ENCODE results near the gene TAS1R1. TPM values are rescaled to one million over a fixed set of nuclear protein-coding genes. Genes with fewer than 3 reads are reported as not detected.
A peak's percentile ranks its signal among the peaks of the same experiment; 100 is the strongest.

TAS1R1 gene
- total RNA-seq, 1 donor from 2014 or later, result not detected

DNA sequence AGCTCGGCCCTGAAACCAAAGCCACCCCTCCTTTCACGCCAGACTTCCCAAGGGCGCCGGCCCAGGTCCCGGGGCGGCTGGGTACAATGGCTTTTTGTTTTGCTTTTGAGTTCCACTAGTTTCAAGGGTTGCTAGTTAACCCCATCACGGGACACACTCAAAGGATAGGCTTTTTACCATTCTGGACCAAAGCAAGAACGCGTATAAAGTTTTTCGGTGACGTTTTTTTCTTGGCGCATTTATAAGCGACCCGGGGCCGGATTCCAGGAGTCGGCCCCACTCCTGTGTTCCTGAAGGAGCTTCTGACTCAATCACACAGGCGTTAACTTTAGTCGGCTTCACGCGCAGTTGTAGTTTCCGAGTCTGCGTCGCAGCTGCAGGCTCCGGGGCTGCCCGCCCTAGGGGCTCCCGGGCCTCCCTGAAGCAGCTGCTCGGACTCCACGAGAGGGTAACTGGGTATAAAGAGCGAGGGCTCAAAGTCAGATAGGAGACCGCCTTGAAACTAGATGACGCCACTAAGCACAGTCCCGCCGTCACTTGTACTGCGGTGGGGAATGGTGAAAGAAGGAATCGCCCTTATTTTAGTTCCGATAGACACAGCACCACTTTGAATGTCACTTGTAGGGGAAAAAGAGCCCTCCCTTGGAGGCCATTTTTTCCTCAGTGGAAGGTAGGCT is 48.3 kb downstream of the TAS1R1 start:
- peak; percentile 87 for DNase-seq (ENCODE audit: low spot score)

- DNase-seq (ENCODE audit: low spot score), result peak; percentile 85
These were observed 48.9 kb downstream of the TAS1R1 start for GRCh38 chr1:6603915-6604558.

GRCh38 chr1:6612641-6613360 is 57.7 kb downstream of the TAS1R1 start:
- DNase-seq (ENCODE audit: low spot score), result no peak

DNA sequence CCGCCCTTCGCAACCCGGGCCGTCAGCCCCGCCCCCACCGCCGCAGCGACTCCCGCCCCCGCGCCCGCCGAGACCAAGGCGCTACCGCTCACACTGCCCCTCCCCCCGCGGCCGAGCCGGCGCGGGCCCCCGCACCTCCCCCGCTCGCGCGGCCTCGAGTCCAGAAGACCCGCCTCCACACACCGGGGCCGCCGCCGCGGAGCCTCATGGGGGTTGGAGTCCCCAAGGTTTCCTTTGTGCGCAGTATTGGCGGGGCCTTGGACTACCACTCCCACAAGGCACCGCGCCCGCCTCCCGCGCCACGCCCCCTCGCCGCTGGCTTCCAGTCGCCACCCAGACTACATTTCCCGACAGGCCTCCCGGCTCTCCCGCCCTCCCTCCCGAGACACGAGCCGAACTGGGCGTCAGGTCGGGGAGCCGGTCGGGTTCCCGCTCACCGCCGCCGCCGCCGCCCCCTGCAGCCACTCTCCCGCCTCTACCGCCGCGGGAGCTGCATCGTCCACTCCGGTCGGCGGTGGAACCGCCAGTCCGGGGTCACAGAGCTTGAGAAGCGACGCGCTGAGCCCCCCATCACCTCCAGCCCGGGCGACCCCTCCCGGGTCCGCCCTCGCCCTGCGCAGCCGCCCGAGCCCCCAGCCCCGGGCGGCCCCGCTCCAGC is 58.4 kb downstream of the TAS1R1 start, which contains the start of gene PHF13:
TSS of gene PHF13 (plus strand) at position 371 of the 658 bp plus-strand sequence. CDS start 336 bp downstream, outside the sequence.
- DNase-seq (ENCODE audit: low spot score), result peak; percentile 99

GRCh38 chr1:6614019-6614928 is 59.2 kb downstream of the TAS1R1 start:
- DNase-seq (ENCODE audit: low spot score), result peak; percentile 73

GRCh38 chr1:6614929-6615785 is 60.0 kb downstream of the TAS1R1 start:
- no peak for DNase-seq (ENCODE audit: low spot score)

- DNase-seq (ENCODE audit: low spot score), result no peak
These were observed 63.9 kb downstream of the TAS1R1 start for GRCh38 chr1:6619045-6619444.

DNA sequence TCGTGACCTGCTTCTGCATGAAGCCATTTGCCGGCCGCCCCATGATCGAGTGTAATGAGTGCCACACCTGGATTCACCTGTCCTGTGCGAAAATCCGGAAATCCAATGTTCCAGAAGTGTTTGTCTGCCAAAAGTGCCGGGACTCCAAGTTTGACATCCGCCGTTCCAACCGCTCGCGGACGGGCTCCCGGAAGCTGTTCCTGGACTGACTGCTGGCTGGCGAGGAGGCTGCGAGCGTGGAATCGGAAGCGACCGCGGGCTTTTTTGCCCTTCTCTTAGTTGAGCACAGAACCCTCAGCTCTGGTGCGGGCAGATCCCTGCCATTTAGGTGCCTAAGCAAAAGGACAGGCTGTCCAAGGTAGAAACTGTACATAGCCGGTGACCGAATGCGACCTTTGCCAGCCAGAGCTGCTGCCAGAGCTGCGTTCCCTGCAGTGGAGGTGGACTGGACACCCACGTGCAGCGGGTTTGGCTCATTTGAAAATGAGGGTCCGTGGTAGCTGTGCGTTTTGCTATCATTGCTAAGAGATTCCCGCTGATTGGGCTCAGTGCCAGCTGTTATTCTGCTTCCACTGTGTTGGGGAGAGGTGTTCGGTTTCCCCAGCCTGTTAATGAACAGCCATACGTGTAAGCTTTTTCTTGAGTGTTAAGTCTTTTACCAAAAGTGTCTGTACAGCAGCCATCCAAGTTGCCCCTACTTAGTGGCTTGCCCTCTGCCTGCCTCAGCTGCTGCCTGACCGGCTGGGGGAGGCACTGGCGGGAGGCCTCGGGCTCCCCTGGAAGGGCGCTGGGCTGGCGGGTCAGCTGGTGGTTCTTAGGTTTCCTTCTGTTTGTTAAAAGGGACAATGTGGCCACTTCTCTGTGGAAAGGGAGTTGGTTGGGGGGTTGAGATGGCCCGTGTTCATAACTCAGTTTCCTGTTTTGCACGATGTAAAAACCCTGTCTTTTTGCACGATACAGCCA is 66.6 kb downstream of the TAS1R1 start:
- no peak for DNase-seq (ENCODE audit: low spot score)

DNA sequence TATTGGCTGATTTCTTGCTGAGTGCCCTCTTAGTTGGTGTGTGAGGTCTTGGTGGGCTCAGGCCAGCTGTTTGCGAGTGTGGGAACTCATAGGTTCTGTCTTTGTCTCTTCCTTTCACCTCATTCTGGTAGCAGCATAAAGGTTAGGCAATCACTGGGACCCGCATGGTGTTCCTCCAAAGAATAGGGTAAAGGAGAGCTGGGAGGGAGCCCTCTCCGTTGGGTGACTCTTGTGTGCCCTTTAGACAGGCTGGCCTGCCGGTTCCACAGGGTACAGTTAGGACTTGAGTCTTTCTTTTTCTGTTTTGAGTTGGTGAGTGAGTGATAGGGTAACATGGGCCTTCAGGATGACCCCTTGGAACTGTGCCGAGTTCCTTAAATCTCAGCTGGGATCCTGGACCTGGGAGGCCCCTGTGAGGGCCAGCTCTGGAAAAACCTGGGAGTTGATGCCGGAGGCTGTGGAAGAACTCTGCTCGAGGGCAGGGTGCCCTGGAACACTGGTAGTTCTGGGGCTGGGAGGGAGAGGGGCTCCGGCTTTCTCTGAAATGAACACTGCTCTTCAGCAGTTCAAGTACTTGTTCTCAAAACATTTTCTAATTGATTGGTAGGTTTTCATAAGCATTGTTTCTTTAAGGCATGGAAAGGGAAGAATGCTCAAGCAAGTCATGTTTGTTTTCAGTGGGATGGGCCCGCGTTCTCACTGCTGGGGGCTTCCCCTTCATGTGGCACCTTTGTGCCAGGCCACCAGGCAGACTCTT is 67.5 kb downstream of the TAS1R1 start:
- DNase-seq (ENCODE audit: low spot score), result no peak

DNA sequence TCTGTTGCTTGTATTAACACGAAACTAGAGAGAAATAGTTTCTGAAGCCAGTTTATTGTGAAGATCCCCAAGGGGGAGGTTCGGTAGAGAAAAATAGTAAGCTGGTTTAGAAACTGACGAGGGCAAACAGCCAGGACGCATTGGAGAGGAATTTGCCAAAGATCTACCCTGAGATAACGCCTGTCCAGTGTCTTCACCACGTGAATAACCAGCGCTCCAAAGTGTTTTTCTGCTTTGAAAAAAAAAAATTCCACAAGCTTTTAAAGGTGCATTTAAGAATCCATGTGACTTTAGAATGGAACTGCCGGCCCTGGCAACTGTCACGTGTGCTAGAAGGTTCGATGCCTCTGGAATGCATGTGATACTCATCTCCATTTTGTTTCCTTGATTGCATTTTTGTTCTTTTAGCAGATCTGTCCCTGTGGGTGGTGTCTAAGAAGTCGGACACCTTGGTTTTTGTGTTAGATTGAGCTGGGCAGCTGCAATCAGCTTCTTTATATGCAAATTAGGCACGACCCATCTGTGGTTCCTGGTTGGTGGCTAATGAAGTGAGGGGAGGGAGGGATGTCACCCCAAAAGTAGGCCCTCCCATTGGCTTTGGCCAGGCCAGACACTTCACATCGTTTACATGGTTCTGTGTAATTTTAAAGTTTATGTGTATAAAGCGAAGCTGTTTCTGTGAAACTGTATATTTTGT is 68.3 kb downstream of the TAS1R1 start:
- no peak for DNase-seq (ENCODE audit: low spot score)

GRCh38 chr1:6624710-6625583 is 69.8 kb downstream of the TAS1R1 start, which contains the start of gene THAP3:
THAP3 (plus strand) TSS chr1:6624868; CDS start chr1:6625219, 351 bp downstream.
- peak; percentile 87 for DNase-seq (ENCODE audit: low spot score)

- DNase-seq (ENCODE audit: low spot score), result peak; percentile 43
These were observed 70.6 kb downstream of the TAS1R1 start for GRCh38 chr1:6625584-6626149.

- no peak for DNase-seq (ENCODE audit: low spot score)
These were observed 71.9 kb downstream of the TAS1R1 start for GRCh38 chr1:6627031-6627430.

- DNase-seq (ENCODE audit: low spot score), result no peak
These were observed 72.9 kb downstream of the TAS1R1 start for GRCh38 chr1:6627841-6628545.

- DNase-seq (ENCODE audit: low spot score), result no peak
These were observed 73.9 kb downstream of the TAS1R1 start for GRCh38 chr1:6628971-6629479.

Data from umbilical cord (tissue), 2 donors.